ENCODE data around the gene CCNE1.

The CCNE1 gene

GRCh38 chr19:29777781-29778309 is 33.9 kb upstream of the CCNE1 start:
- TF ChIP-seq CTCF (IDR thresholded peaks at IDR 0.05; ENCODE audit: insufficient read depth, low read length, missing control alignments), result no peak
- no peak overlapping the region for H3K4me3 ChIP-seq (ENCODE audit: low read depth, low read length)
- ChIA-PET CTCF (interaction anchor here (0.8 kb wide), 1 partner anchor 8 kb away, joined by 3 read pairs; no protein-coding TSS in a partner anchor), POLR2A (no interaction called here)
- no peak for DNase-seq (ENCODE audit: low read depth, low spot score)

GRCh38 chr19:29779921-29780320 is 31.9 kb upstream of the CCNE1 start:
- H3K4me3 ChIP-seq (ENCODE audit: low read depth, low read length), result no peak overlapping the region
- TF ChIP-seq CTCF (IDR thresholded peaks at IDR 0.05; ENCODE audit: insufficient read depth, low read length, missing control alignments), result no peak
- CTCF ChIA-PET, result no interaction called here
- DNase-seq (ENCODE audit: low read depth, low spot score), result no peak
- POLR2A ChIA-PET, result no interaction called here

GRCh38 chr19:29781386-29782259 is 30.2 kb upstream of the CCNE1 start:
- no peak overlapping the region for H3K4me3 ChIP-seq (ENCODE audit: low read depth, low read length)
- ChIA-PET CTCF (no interaction called here), POLR2A (no interaction called here)
- TF ChIP-seq CTCF (IDR thresholded peaks at IDR 0.05; ENCODE audit: insufficient read depth, low read length, missing control alignments), result no peak
- no peak for DNase-seq (ENCODE audit: low read depth, low spot score)

- no peak overlapping the region for H3K4me3 ChIP-seq (ENCODE audit: low read depth, low read length)
- CTCF ChIA-PET, result no interaction called here
- TF ChIP-seq CTCF (IDR thresholded peaks at IDR 0.05; ENCODE audit: insufficient read depth, low read length, missing control alignments), result no peak
- no peak for DNase-seq (ENCODE audit: low read depth, low spot score)
- POLR2A ChIA-PET, result no interaction called here
These were observed 29.6 kb upstream of the CCNE1 start for GRCh38 chr19:29782260-29782580.

- DNase-seq (ENCODE audit: low read depth, low spot score), result no peak
- CTCF ChIA-PET, result no interaction called here
- H3K4me3 ChIP-seq (ENCODE audit: low read depth, low read length), result no peak overlapping the region
- POLR2A ChIA-PET, result no interaction called here
- TF ChIP-seq CTCF (IDR thresholded peaks at IDR 0.05; ENCODE audit: insufficient read depth, low read length, missing control alignments), result no peak
These were observed 28.1 kb upstream of the CCNE1 start for GRCh38 chr19:29783627-29784190.

GRCh38 chr19:29784598-29785223 is 27.1 kb upstream of the CCNE1 start:
- TF ChIP-seq CTCF (IDR thresholded peaks at IDR 0.05; ENCODE audit: insufficient read depth, low read length, missing control alignments), result no peak
- no peak overlapping the region for H3K4me3 ChIP-seq (ENCODE audit: low read depth, low read length)
- ChIA-PET CTCF (interaction anchor here (2.2 kb wide), 1 partner anchor 13 kb away, joined by 9 read pairs; no protein-coding TSS in a partner anchor), POLR2A (no interaction called here)
- no peak for DNase-seq (ENCODE audit: low read depth, low spot score)

Measured in AG04449 (cell line).